ENCODE data around the gene B4GALNT4.
"Not testable (repeated sequence)": the region's sequence is repeated elsewhere in the genome, so short reads cannot be mapped to it uniquely, and the experiment has no call there.

The B4GALNT4 gene

GRCh38 chr11:328516-329100 lies 40.7 kb upstream of the B4GALNT4 start:
- H3K4me1 ChIP-seq (ENCODE audit: control insufficient read depth, insufficient read depth, low read length): peaks cover 16% of the 10 kb centered on the region
- not testable (repeated sequence) for H3K27ac ChIP-seq (ENCODE audit: insufficient read depth, low read depth, low read length, poor library complexity, severe bottlenecking); H3K27me3 ChIP-seq (ENCODE audit: control insufficient read depth, insufficient read depth, low read length, poor library complexity, severe bottlenecking); H3K4me3 ChIP-seq (ENCODE audit: insufficient read depth, low read depth, low read length); H3K36me3 ChIP-seq (ENCODE audit: control insufficient read depth, insufficient read depth, low read length); H3K9me3 ChIP-seq (ENCODE audit: control insufficient read depth, low read length)
- 87 to 89% methylated on average over 15 of the region's 15 CpGs for WGBS, 2 experiments

DNA sequence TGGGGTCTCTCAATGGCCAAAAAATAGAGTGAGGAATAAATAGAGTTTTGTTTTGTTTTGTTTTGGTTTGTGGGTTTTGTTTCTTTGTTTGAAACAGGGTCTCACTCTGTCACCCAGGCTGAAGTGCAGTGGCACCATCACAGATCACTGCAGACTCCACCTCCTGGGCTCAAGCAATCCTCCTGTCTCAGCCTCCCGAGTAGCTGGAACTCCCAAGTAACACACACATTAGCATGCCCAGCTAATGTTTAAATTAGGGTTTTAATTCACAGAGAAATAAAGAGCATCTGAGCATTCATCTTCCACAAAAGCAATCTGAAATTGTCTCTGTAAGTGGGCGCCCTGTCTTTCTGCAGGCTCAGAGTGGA lies 39.4 kb upstream of the B4GALNT4 start:
- H3K4me3 ChIP-seq (ENCODE audit: insufficient read depth, low read depth, low read length): no peak overlapping the region
- WGBS, 2 experiments: 89 to 94% methylated on average over 2 of the region's 2 CpGs
- H3K4me1 ChIP-seq (ENCODE audit: control insufficient read depth, insufficient read depth, low read length): peaks cover 19% of the 10 kb centered on the region
- no peaks in the 10 kb centered on the region for H3K9me3 ChIP-seq (ENCODE audit: control insufficient read depth, low read length)
- no peaks in the 10 kb centered on the region for H3K36me3 ChIP-seq (ENCODE audit: control insufficient read depth, insufficient read depth, low read length)
- H3K27me3 ChIP-seq (ENCODE audit: control insufficient read depth, insufficient read depth, low read length, poor library complexity, severe bottlenecking): no peaks in the 10 kb centered on the region
- H3K27ac ChIP-seq (ENCODE audit: insufficient read depth, low read depth, low read length, poor library complexity, severe bottlenecking): no peak overlapping the region

- Histone ChIP-seq H3K9me3 (ENCODE audit: control insufficient read depth, low read length) (no peaks in the 10 kb centered on the region), H3K27ac (ENCODE audit: insufficient read depth, low read depth, low read length, poor library complexity, severe bottlenecking) (no peak overlapping the region), H3K4me3 (ENCODE audit: insufficient read depth, low read depth, low read length) (no peak overlapping the region), H3K27me3 (ENCODE audit: control insufficient read depth, insufficient read depth, low read length, poor library complexity, severe bottlenecking) (no peaks in the 10 kb centered on the region), H3K4me1 (ENCODE audit: control insufficient read depth, insufficient read depth, low read length) (peaks cover 19% of the 10 kb centered on the region), H3K36me3 (ENCODE audit: control insufficient read depth, insufficient read depth, low read length) (no peaks in the 10 kb centered on the region)
- 84 to 85% methylated on average over 14 of the region's 14 CpGs for WGBS, 2 experiments
These were observed 39.0 kb upstream of the B4GALNT4 start for GRCh38 chr11:330307-330693.

DNA sequence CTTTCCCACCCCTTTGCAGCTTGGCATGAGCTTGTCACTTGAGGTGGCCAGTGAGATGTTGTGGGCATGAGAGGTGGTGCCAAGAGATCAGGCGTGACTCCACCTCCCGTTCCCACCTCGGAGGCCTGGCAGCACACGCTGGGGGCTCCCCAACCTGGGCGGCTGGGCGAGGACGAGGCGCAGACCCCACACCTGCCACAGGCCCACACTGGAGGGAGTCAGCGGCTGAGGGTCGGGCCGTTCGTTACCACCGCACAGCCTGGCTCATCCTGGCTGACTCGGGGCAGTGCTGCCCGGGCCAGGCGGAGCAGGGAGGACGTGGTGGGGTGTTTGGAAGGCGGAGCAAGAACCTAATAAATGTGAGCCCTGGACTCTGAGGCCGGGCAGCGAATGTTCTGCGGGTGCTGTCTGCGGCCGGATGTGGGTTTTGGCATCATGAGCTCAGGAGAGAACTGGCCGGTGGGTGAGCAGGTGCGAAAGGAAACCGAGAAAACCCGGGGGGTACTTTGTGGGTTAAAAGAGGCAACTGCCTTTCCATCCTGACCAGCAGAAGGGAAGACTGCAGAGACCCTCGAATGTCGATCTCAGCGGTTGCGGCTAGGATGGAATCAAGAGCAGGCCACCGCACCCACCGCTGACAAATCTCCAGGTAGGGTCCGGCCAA lies 38.5 kb upstream of the B4GALNT4 start:
- WGBS, 2 experiments: 87% methylated on average over 34 of the region's 34 CpGs

GRCh38 chr11:331358-332060 lies 37.8 kb upstream of the B4GALNT4 start:
- H3K27me3 ChIP-seq (ENCODE audit: control insufficient read depth, insufficient read depth, low read length, poor library complexity, severe bottlenecking): no peaks in the 10 kb centered on the region
- H3K4me3 ChIP-seq (ENCODE audit: insufficient read depth, low read depth, low read length): no peak overlapping the region
- 93 to 95% methylated on average over 19 of the region's 19 CpGs for WGBS, 2 experiments
- no peaks in the 10 kb centered on the region for H3K36me3 ChIP-seq (ENCODE audit: control insufficient read depth, insufficient read depth, low read length)
- no peaks in the 10 kb centered on the region for H3K9me3 ChIP-seq (ENCODE audit: control insufficient read depth, low read length)
- no peak overlapping the region for H3K27ac ChIP-seq (ENCODE audit: insufficient read depth, low read depth, low read length, poor library complexity, severe bottlenecking)
- H3K4me1 ChIP-seq (ENCODE audit: control insufficient read depth, insufficient read depth, low read length): peaks cover 16% of the 10 kb centered on the region

More for the DNA sequence above, 38.5 kb upstream of the B4GALNT4 start:
- H3K4me3 ChIP-seq (ENCODE audit: insufficient read depth, low read depth, low read length): no peak overlapping the region
- H3K27ac ChIP-seq (ENCODE audit: insufficient read depth, low read depth, low read length, poor library complexity, severe bottlenecking): no peak overlapping the region
- peaks cover 21% of the 10 kb centered on the region for H3K4me1 ChIP-seq (ENCODE audit: control insufficient read depth, insufficient read depth, low read length)
- no peaks in the 10 kb centered on the region for H3K27me3 ChIP-seq (ENCODE audit: control insufficient read depth, insufficient read depth, low read length, poor library complexity, severe bottlenecking)
- H3K36me3 ChIP-seq (ENCODE audit: control insufficient read depth, insufficient read depth, low read length): no peaks in the 10 kb centered on the region
- H3K9me3 ChIP-seq (ENCODE audit: control insufficient read depth, low read length): no peaks in the 10 kb centered on the region

DNA sequence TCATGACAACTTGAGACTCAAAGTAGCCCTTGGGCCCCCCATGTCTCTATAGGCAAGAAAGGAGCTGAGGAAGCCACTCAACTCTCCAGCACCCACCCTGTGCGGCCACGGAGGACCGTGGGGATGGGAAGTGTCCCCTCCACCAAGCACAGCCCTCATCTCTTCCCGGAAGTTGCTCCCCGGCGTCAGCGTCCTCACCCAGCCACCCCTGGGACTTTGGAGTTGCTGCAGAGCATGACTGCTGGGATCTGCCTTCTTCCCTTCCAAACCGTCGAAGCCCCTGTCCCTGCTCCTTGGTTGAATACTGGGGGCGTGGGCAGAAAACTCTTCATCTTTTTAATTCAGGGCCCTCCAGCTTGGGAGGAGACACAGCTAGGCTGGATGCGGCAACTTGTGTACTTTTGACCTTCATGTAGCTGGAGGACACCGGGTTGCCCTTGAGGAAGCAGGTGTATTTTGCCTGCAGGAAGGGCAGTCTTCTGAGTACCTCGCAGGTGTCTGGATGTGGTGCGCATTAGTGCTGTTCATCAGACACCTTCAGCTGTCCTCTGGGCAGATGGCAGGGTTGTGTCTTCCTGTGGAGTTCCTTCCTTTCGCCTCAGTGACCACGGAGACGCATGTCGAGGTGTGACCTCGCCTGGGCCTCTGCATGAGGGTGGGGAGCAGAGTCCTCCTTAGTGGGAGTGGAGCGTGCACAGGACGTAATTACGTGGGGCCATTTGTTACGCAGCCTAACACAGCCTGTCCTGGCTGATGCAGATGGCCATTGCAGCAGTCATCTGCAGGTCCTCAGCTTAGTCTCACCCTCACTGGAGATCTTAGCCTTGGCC lies 36.4 kb upstream of the B4GALNT4 start:
- Histone ChIP-seq H3K4me3 (ENCODE audit: insufficient read depth, low read depth, low read length) (no peak overlapping the region), H3K36me3 (ENCODE audit: control insufficient read depth, insufficient read depth, low read length) (no peaks in the 10 kb centered on the region), H3K4me1 (ENCODE audit: control insufficient read depth, insufficient read depth, low read length) (peaks cover 13% of the 10 kb centered on the region), H3K27me3 (ENCODE audit: control insufficient read depth, insufficient read depth, low read length, poor library complexity, severe bottlenecking) (no peaks in the 10 kb centered on the region), H3K9me3 (ENCODE audit: control insufficient read depth, low read length) (no peaks in the 10 kb centered on the region), H3K27ac (ENCODE audit: insufficient read depth, low read depth, low read length, poor library complexity, severe bottlenecking) (no peak overlapping the region)
- WGBS, 2 experiments: 96 to 97% methylated on average over 23 of the region's 23 CpGs

- H3K27me3 ChIP-seq (ENCODE audit: control insufficient read depth, insufficient read depth, low read length, poor library complexity, severe bottlenecking); H3K36me3 ChIP-seq (ENCODE audit: control insufficient read depth, insufficient read depth, low read length); H3K4me3 ChIP-seq (ENCODE audit: insufficient read depth, low read depth, low read length); H3K9me3 ChIP-seq (ENCODE audit: control insufficient read depth, low read length): not testable (repeated sequence)
- Histone ChIP-seq H3K27ac (ENCODE audit: insufficient read depth, low read depth, low read length, poor library complexity, severe bottlenecking) (peak overlapping the region; percentile 64), H3K4me1 (ENCODE audit: control insufficient read depth, insufficient read depth, low read length) (peaks cover 13% of the 10 kb centered on the region)
- WGBS, 2 experiments: 55 to 60% methylated on average over 16 to 17 of the region's 17 CpGs
These were observed 35.6 kb upstream of the B4GALNT4 start for GRCh38 chr11:333616-334263.

GRCh38 chr11:334264-334994 lies 34.9 kb upstream of the B4GALNT4 start:
- no peaks in the 10 kb centered on the region for H3K27me3 ChIP-seq (ENCODE audit: control insufficient read depth, insufficient read depth, low read length, poor library complexity, severe bottlenecking)
- 12 to 13% methylated on average over 25 of the region's 25 CpGs for WGBS, 2 experiments
- H3K4me1 ChIP-seq (ENCODE audit: control insufficient read depth, insufficient read depth, low read length): peaks cover 13% of the 10 kb centered on the region
- no peaks in the 10 kb centered on the region for H3K36me3 ChIP-seq (ENCODE audit: control insufficient read depth, insufficient read depth, low read length)
- H3K9me3 ChIP-seq (ENCODE audit: control insufficient read depth, low read length): no peaks in the 10 kb centered on the region
- peak overlapping the region; percentile 64 for H3K27ac ChIP-seq (ENCODE audit: insufficient read depth, low read depth, low read length, poor library complexity, severe bottlenecking)
- no peak overlapping the region for H3K4me3 ChIP-seq (ENCODE audit: insufficient read depth, low read depth, low read length)

GRCh38 chr11:335779-336658 lies 33.3 kb upstream of the B4GALNT4 start:
- H3K4me3 ChIP-seq (ENCODE audit: insufficient read depth, low read depth, low read length): no peak overlapping the region
- 69 to 71% methylated on average over 15 of the region's 15 CpGs for whole genome bisulfite sequencing, 2 experiments
- H3K4me1 ChIP-seq (ENCODE audit: control insufficient read depth, insufficient read depth, low read length): peaks cover 13% of the 10 kb centered on the region
- H3K9me3 ChIP-seq (ENCODE audit: control insufficient read depth, low read length): no peaks in the 10 kb centered on the region
- peak overlapping the region; percentile 70 for H3K27ac ChIP-seq (ENCODE audit: insufficient read depth, low read depth, low read length, poor library complexity, severe bottlenecking)
- no peaks in the 10 kb centered on the region for H3K36me3 ChIP-seq (ENCODE audit: control insufficient read depth, insufficient read depth, low read length)
- H3K27me3 ChIP-seq (ENCODE audit: control insufficient read depth, insufficient read depth, low read length, poor library complexity, severe bottlenecking): no peaks in the 10 kb centered on the region
